ENCODE results near the gene MPG.

Gene MPG

GRCh38 chr16:57711-58110 is 20.3 kb upstream of the MPG start:
- H3K9ac ChIP-seq (ENCODE audit: low read depth, low read length), result no peak overlapping the region
- H4K20me1 ChIP-seq (ENCODE audit: insufficient read depth, low read length), result peaks cover 8% of the 10 kb centered on the region; the same call in 1 of the 2 replicates
- DNase-seq, result no peak
- no peaks in the 10 kb centered on the region for H3K27me3 ChIP-seq (ENCODE audit: insufficient read depth, low read length, poor library complexity)
- TF ChIP-seq CTCF (IDR thresholded peaks at IDR 0.05; ENCODE audit: borderline replicate concordance, extremely low read depth, low read length, poor library complexity, severe bottlenecking) (no peak), EZH2 (IDR thresholded peaks at IDR 0.05; ENCODE audit: borderline replicate concordance, low read depth, low read length, severe bottlenecking) (no peak)
- peaks cover 24% of the 10 kb centered on the region for H3K79me2 ChIP-seq (ENCODE audit: insufficient read depth, low read length)
- H3K36me3 ChIP-seq (ENCODE audit: insufficient read depth, low read length), result peaks cover 32% of the 10 kb centered on the region
- H2AFZ ChIP-seq (ENCODE audit: low read depth, low read length), result no peak overlapping the region
- no peaks in the 10 kb centered on the region for H3K9me3 ChIP-seq (ENCODE audit: insufficient read depth, low read length, severe bottlenecking)
- no peak overlapping the region for H3K27ac ChIP-seq (ENCODE audit: low read length)
- ATAC-seq (ENCODE audit: insufficient read depth, low read depth), result no peak
- H3K4me2 ChIP-seq (ENCODE audit: insufficient read depth, low read length), result no peak overlapping the region
- H3K4me1 ChIP-seq (ENCODE audit: insufficient read depth, low read length), result peaks cover 20% of the 10 kb centered on the region
- H3K4me3 ChIP-seq (ENCODE audit: low read depth in 1 of 2, low read length in 2 of 2), result no peak overlapping the region

GRCh38 chr16:58491-59439 is 19.3 kb upstream of the MPG start:
- H2AFZ ChIP-seq (ENCODE audit: low read depth, low read length), result no peak overlapping the region
- H3K4me2 ChIP-seq (ENCODE audit: insufficient read depth, low read length), result no peak overlapping the region
- H3K79me2 ChIP-seq (ENCODE audit: insufficient read depth, low read length), result peaks cover 17% of the 10 kb centered on the region
- no peaks in the 10 kb centered on the region for H3K27me3 ChIP-seq (ENCODE audit: insufficient read depth, low read length, poor library complexity)
- H3K9me3 ChIP-seq (ENCODE audit: insufficient read depth, low read length, severe bottlenecking), result no peaks in the 10 kb centered on the region
- DNase-seq (no peak), ATAC-seq (ENCODE audit: insufficient read depth, low read depth) (0 out of 3 replicates have a peak, but pooled peaks have one; percentile 18)
- peaks cover 32% of the 10 kb centered on the region for H3K36me3 ChIP-seq (ENCODE audit: insufficient read depth, low read length)
- H3K4me3 ChIP-seq (ENCODE audit: low read depth in 1 of 2, low read length in 2 of 2), result no peak overlapping the region
- no peak for TF ChIP-seq CTCF (IDR thresholded peaks at IDR 0.05; ENCODE audit: borderline replicate concordance, extremely low read depth, low read length, poor library complexity, severe bottlenecking)
- no peak for TF ChIP-seq EZH2 (IDR thresholded peaks at IDR 0.05; ENCODE audit: borderline replicate concordance, low read depth, low read length, severe bottlenecking)
- no peak overlapping the region for H3K27ac ChIP-seq (ENCODE audit: low read length)
- H3K9ac ChIP-seq (ENCODE audit: low read depth, low read length), result no peak overlapping the region
- 0 out of 2 replicates have a peak, but pooled peaks cover 5% of the 10 kb centered on the region for H4K20me1 ChIP-seq (ENCODE audit: insufficient read depth, low read length)
- H3K4me1 ChIP-seq (ENCODE audit: insufficient read depth, low read length), result peaks cover 18% of the 10 kb centered on the region

GRCh38 chr16:59440-60059 is 18.5 kb upstream of the MPG start:
- Histone ChIP-seq H3K27me3 (ENCODE audit: insufficient read depth, low read length, poor library complexity) (no peaks in the 10 kb centered on the region), H2AFZ (ENCODE audit: low read depth, low read length) (no peak overlapping the region), H3K79me2 (ENCODE audit: insufficient read depth, low read length) (peaks cover 10% of the 10 kb centered on the region), H3K4me3 (ENCODE audit: low read depth in 1 of 2, low read length in 2 of 2) (no peak overlapping the region), H3K9me3 (ENCODE audit: insufficient read depth, low read length, severe bottlenecking) (no peaks in the 10 kb centered on the region), H3K36me3 (ENCODE audit: insufficient read depth, low read length) (peaks cover 32% of the 10 kb centered on the region), H3K4me1 (ENCODE audit: insufficient read depth, low read length) (peaks cover 13% of the 10 kb centered on the region), H4K20me1 (ENCODE audit: insufficient read depth, low read length) (0 out of 2 replicates have a peak, but pooled peaks cover 5% of the 10 kb centered on the region), H3K9ac (ENCODE audit: low read depth, low read length) (no peak overlapping the region), H3K27ac (ENCODE audit: low read length) (no peak overlapping the region), H3K4me2 (ENCODE audit: insufficient read depth, low read length) (no peak overlapping the region)
- DNase-seq, result no peak
- TF ChIP-seq EZH2 (IDR thresholded peaks at IDR 0.05; ENCODE audit: borderline replicate concordance, low read depth, low read length, severe bottlenecking) (no peak), CTCF (IDR thresholded peaks at IDR 0.05; ENCODE audit: borderline replicate concordance, extremely low read depth, low read length, poor library complexity, severe bottlenecking) (no peak)
- ATAC-seq (ENCODE audit: insufficient read depth, low read depth), result 0 out of 3 replicates have a peak, but pooled peaks have one; percentile 22
